Measurements from ENCODE around the gene ENOX1.

DNA sequence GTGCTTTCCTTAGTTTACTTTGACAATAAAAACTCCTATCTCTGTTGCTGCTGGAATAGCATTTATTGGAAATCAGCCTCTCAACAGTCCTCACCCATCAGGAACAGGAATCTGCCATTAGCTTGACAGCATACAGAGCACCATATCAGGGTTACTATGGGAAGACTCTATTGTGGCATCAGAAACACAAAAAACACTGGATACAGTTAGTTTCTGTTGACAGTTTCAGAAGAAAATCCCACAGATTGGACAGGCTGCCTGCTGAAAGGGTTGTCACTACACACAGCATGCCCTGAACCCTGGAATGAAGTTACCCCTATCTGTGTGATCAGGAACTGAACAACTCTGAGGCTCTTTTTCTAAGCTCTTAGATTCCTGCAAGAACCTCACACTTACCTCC lies 172.7 kb downstream of the ENOX1 start:
- TF ChIP-seq CTCF (IDR thresholded peaks at IDR 0.05) (no peak), EZH2 (IDR thresholded peaks at IDR 0.05) (no peak)
